GM18909 (cell line): ENCODE measurements around the gene RTTN.
A peak's percentile ranks its signal among the peaks of the same experiment; 100 is the strongest.

Source experiments
- ATAC-seq: cut with Tn5 transposase; IDR thresholded peaks from one replicate; pipeline ENCODE4 v1.9.1; 2021; ENCODE audit warnings: mild to moderate bottlenecking; ENCODE audit not compliant: unreplicated experiment, poor library complexity

Gene RTTN

DNA sequence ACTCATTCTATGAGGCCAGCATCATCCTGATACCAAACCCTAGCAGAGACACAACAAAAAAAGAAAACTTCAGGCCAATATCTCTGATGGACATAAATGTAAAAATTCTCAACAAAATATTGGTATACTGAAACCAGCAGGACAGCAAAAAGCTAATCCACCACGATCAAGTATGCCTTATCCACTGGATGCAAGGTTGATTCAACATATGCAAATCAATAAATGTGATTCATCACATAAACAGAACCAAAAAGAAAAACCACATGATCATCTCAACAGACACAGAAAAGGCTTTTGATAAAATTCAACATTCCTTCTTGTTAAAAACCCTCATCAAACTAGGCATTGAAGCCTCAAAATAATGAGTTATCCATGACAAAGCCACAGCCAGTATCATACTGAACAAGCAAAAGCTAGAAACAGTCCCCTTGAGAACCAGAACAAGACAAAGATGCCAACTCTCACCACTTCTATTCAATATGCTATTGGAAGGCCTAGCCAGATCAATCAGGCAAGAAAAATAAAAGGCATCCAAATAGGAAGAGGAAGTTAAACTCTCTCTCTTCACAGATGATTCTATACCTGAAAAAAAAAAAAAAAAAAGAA lies 45.3 kb downstream of the RTTN start:
- no peak for ATAC-seq

DNA sequence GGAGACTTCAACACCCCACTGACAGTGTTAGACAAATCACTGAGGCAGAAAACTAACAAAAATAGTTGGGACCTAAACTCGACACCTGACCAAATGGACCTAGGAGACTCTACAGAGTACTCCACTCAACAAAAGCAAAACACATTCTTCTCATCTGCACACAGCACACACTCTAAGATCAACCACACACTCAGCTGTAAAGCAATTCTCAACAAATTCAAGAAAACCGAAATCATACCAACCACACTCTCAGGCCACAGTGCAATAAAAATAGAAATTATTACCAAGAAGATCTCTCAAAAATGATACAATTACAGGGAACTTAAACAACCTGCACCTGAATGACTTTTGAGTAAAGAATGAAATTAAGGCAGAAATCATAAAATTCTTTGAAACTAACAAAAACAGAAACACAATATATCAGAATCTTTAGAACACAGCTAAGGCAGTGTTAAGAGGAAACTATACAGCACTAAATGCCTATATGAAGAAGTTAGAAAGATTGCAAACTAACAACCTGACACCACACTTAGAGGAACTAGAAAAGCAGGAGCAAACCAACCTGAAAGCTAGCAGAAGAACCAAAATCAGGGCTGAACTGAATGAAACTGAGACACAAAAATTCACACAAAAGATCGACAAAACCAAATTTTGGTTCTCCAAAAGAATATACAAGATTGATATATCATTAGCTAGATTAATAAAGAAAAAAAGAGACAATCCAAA lies 46.3 kb downstream of the RTTN start:
- ATAC-seq, result peak; percentile 95

DNA sequence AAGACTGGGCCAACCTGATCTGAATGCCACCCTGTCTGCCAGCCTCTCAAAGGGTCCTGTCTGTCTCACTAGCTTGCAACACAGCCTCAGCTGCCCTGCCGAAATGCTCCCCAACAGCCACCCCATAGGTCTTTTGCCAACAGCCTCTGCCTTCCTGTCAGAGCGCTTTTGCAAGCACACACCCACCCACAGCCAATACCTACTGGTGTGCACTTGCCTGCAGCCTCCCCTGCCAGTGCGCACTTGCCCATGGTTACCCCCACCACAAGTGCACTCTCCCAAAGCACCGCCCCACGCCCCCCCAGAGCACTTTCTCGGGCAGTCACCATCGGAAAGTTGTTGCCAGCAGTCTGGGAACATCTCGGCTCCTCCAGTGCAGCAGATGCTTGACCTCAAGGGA lies 48.6 kb downstream of the RTTN start:
- ATAC-seq, result no peak

DNA sequence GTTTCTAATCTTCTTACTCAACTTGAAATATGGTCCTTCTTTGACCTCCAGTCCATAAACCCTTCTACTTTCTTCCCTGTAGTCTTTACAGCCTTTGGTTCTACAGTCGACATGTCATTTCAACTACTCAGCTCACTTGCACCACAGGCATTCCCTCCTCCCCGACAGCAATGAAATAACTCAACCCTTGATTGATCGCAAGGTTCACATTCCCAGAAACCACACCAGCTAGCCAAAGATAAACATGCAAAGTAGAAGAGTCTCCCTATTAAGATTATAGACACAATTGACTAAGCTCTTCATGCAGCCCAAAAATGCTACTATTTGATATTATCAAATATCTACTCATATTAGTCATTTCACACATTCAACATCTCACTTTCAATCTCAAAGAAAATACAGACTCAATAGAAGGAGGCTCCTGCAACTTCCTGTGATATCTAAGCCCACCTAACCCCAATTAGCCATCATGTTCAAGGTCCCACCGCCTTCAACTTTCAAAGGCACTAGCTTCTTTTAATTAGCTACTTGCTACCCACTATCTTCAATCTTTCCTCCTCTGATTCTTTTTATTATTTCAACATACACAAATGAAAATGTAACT lies 50.8 kb downstream of the RTTN start:
- no peak for ATAC-seq

DNA sequence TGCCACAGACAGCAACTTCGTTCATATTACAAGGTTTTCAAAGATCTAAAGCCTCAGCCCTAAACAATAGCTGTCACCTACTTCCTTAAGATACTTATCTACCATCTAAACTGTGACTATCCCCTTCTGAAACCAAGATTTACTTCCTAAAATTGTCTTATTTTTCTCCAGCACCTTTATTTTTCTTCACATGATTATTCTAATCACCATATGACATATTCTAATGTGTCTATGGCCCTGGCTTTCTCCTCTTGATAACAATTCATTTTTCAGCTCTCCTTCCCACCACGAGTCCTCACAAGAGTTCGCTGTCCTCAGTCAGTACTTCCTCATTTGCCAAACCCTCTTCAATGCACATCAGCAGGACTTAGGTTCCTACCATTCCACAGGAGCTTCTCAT lies 53.9 kb downstream of the RTTN start:
- no peak for ATAC-seq

DNA sequence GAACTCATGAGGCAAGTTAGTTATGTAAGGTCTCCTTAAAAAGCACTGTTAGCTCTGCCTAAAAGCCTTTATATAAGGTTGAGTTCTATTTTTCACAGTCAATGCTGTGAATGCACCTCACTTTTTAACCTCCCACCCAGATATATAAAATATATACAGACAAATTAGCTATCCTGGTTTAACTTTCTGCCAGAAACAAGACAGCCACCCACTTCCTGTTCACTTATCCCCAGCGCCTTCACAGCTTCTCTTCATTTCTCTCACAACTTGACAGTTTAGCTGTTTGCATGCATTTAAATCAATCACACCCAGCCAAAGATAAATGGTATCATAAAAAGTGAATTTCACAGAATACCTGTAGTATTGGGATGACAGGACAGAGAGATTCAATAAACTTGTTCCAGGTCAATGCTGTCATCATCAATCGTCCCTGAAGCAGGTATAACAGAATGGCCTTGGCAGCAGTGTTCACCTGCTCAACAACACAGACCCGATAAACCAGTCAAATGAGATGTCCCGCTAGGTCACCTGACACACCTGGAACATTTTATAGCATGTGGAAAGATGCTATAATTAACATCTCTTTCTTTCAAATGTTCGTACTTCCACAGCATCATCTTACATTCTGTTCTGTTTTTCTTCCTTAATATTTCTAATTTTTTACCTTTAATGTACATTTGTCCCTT lies 55.7 kb downstream of the RTTN start:
- no peak for ATAC-seq

DNA sequence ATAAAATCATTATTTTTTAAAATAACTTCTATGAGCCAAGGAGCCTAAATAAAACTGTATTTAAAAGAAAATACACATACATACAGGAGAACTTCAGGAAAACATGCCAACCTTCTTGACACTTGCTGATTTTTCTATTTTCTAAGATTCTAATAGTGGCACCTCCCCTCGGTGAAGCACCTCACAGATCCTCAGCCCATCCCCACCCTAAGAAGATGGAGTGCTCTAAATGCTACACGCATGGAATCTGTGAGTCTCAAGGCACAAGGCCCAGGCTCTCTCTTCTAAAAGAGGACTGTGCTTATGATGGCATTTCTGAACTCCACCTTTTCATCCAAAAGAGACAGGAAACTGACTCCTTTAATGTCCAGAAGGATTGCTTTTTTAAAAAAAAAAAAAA lies 56.3 kb downstream of the RTTN start:
- no peak for ATAC-seq

DNA sequence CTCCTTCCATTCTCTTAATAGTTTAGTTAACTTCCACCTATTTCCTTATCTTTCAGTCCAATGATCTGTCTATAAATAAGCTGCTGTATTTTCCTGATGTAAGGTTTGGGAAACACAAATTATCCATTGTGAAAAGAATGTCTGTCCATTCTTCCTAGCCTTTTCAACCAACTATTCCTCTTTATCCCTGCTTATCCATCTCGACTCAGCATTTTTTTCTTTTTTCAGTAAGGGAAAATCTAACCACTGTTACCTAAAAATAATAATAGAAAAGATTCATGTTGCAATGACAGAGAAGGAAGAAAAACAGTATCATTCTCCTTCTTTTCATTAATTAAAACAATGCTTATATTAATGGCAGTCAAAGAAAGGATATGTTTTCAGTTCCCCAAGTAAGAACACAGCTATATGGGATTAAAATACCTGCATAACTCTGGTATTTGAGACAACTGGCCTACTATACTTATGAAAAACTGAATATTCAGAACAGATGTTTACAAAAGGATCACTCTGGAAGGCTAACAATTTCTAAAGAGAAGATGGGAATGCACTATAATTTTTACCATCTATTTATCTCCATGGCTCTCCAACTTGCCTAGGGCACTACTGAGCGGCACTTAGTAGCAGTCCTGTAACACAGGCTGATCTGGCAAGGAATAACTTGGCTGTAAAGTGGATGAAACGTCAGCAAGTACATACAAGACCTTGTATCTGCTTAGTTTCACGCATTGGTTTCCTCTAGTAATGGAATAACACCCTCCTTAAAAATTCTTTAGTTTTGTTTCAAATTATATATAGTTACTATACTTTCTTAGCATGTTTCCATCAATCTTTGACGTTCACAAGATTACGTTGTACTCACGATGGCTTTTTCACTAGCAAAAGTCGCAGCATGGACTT lies 57.2 kb downstream of the RTTN start:
- ATAC-seq, result no peak

DNA sequence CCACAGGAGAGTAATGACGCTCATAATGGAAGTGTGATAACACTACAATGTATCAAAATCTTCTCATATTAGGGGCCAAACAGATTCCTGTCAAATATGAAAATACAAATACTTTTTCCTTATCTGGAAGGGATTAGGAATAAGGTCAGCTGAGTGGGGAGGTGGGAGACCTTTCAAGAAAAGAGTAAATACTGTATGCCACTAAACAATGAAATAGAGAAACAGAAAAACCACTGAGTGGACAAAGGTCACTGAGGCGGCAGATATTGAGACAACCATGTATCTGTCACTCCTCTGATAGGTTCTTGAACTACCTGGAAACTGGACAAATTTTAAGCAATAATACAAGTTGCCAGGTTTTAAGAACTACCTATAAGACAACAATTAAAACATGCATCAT lies 59.3 kb downstream of the RTTN start:
- no peak for ATAC-seq

DNA sequence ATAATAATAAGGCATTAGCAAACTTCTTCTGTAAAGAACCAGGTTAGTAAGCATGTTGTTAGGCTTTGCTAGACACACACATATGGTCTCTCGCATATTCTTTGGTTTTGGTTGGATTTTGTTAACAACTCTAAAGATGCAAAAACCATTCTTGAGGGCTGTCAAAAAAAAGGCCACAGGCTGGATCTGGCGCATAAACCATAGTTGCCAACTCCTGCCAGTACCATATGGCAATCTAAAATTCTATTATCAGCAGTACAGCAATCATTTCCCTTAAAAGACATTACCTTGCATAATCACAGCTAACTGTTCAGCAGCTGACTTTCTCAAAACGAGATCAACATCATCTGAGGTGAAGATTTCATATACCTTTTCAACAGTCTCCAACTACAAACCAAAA lies 63.5 kb downstream of the RTTN start:
- ATAC-seq, result no peak

DNA sequence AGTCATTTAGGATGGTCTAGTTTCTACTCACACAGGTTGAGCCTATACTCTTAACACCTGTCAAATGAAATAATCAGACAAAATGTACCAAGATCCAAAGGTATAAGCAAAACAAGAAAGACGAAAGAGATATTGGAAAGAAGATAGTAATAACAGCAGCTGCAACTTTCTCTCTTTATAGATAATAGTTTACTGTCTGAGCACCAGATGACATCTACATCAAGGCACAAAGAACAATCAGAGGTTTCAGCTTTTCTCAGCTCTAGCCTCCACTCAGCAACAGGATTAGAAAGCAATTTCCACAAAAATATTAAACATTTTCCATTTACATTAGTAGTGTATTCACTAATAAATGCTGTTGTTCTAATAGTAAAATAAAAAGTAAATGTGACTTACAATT lies 66.3 kb downstream of the RTTN start:
- no peak for ATAC-seq

DNA sequence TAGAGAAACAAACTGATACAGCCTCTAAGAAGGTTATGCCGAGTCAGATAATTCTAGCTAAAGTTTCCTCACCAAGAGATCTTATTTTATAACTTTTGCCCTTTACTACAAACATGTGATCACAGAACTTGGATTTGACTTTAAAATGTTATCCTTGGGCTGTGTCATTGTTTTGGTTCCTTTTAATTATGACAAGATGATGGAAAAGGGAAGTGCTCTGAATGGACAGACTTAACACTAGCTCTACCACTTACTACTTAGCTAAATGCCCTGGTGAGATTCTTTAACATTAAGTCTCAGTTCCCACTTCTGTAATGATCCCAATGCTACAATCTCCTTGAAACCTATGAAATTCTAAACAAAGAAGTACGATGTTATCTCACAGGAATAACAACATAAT lies 69.9 kb downstream of the RTTN start:
- no peak for ATAC-seq

DNA sequence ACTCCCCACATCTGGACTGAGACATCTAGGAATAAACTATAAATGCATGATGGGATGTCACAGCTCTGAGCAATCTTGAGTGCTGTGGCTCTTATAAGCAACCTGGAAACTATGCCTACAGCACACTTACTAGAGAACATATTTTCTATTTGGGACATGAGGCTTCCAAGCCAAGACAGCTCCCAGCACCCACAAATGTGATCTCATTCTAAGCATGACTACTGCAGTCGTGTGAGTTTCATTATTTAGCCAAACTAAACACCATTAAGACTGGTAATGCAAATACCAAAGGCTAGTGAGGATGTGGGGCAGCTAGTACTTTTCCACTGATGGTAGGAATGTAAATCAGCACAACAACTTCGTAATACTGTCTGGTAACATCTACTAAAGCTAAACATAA lies 72.5 kb downstream of the RTTN start:
- ATAC-seq, result no peak

DNA sequence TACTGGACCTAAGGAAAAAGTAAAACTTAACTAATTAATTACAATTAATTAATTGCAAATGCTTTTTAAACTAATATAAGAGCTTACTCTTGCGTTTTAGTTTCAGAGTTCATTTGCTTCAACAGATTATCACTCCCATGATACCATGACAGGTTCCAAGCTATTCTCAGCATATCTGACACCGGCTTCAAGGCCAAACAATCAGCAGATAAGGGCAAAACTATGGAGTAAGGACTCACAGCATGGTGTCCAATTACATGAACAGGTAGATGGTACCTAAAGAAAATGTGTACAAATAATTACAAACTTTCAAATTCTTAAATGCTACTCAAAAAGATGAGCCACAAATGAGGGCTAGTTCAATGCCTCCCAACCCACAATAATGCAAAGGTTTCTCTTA lies 77.2 kb downstream of the RTTN start:
- no peak for ATAC-seq

DNA sequence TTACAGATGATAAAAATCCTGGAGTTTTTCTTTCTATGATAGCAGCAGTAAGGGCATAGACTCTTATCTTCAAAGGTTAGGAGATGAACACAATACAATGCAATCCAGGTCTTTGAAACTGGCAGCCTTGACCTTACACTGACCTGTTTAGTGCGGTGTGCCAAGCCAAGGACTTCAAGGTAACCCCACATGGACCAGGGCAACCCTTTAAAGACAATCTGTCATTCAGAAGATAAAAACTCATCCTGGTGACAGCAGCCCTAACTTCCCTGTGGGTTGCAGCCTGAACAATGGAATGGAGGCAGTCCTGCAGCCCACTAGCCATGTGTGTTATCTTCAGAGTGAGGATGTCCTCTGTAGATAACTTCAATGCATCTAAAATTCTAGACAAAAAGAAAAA lies 78.1 kb downstream of the RTTN start:
- no peak for ATAC-seq

DNA sequence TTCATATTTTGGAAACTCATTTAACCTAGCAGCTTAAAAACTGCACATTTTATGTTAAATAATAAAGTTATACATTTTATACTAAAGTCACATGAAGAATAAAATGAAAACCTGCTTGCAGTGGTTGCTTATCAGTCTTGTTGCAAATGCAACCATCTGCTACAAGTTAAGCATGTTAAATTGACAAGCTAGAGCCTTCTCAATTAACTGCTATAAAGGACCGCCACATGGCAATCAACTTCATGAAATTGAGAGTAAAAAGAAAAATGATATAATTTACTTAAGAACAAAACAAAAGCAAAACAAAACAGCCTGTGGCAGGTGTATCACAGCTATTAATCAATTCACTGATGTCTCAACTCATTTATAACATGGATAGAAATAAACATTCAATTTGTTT lies 78.7 kb downstream of the RTTN start:
- ATAC-seq, result no peak

DNA sequence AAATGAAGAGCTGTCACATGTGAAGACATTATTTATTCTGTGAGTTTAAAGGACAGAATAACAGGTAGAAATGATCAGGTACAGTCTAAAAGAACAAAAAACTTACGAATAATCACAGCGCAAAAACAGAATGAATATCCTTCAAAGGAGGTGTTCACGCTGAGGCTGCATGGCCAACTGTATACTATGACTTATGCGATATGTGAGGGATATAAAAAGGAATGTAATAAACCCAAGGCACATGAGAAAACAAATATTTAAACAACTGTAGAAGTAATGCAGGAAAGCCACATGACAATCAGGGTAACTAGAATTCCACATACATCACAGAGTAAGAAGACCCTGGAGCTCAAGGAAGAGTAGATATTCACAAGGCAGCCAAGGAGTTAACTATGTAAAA lies 81.3 kb downstream of the RTTN start:
- no peak for ATAC-seq

DNA sequence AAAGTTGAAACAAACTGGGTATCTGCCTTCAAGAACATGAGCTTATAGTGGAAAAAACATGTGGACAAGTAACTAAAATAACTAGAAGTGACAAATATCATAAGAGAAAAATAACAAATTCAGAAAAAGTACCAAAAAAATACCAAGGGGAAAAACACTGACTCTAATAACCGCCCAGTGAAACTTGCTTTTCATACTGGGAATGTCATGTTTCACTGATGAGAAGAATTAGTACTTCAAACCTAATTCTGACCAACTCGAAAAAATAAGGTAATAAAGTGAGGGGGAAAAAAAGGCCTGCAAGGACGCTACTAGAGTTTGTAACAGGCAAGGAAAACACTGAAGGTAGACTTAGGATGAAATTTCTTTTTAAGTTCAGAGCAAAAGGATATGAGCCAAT lies 83.6 kb downstream of the RTTN start:
- no peak for ATAC-seq

DNA sequence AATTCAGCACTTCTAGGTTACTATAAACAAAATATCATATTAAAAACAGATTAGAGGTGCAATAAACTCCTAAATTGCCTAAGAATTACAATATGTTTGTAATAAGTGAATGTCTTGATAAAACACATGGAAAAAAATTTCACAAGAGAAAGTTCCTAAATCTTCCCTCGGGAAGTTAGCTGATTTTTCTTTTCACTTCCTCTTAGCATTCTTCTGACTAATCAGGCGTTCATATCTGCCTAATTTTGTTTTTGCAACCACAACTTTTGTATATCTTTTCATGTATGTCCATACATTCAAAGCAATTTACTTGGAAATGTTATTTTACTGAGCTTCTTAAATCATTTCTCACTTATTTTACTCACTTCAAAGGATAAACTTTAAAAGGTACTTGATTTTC lies 88.5 kb downstream of the RTTN start:
- no peak for ATAC-seq

DNA sequence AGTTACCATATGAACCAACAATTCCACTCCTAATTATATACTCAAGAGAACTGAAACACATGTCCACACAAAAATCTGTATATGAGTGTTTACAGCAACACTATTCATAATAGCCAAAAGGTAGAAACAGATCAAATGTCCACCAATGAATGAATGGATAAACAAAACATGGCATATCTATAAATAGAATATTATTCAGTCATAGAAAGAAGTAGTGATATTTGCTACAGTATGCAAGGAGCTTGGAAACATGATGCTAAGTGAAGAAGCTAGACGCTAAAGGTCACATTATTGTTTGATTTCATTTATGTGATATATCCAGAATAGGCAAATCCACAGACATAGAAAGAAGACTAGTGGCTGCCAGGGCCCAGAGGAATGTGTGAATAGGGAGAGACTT lies 92.0 kb downstream of the RTTN start:
- no peak for ATAC-seq
